Bronchial epithelial cell (primary cell): ENCODE results near the gene GRID2IP. TPM values are rescaled to one million over a fixed set of nuclear protein-coding genes. Genes with fewer than 3 reads are reported as not detected.
A peak's percentile ranks its signal among the peaks of the same experiment; 100 is the strongest.

Experiments
- DNase-seq: peaks from one replicate; pipeline ENCODE4 v3.0.0-alpha.2; 2010; ENCODE audit warnings: low read depth
- FAIRE-seq: peaks from 2 replicates; lab custom pipeline; 2011; peaks lifted over from hg19 to GRCh38; lab: Jason Lieb, UNC
- H3K27me3 ChIP-seq: 2 replicates; pipeline ENCODE4 v1.5.1; 2011; ENCODE audit warnings: low read length; ENCODE audit not compliant: control insufficient read depth, insufficient read depth
- H3K36me3 ChIP-seq: 2 replicates; pipeline ENCODE4 v1.5.1; 2011; ENCODE audit warnings: low read length; ENCODE audit not compliant: control insufficient read depth, insufficient read depth
- H3K4me3 ChIP-seq: 2 replicates; pipeline ENCODE4 v1.5.1; 2011; ENCODE audit warnings: mild to moderate bottlenecking, low read depth, low read length, control low read depth
- CTCF ChIP-seq: IDR thresholded peaks from 2 replicates; pipeline ENCODE4 v1.5.1; 2011; ENCODE audit warnings: mild to moderate bottlenecking, moderate library complexity, low read length, control low read depth, inconsistent platforms; ENCODE audit not compliant: insufficient read depth, severe bottlenecking
- total RNA-seq: library from RNA; depleted of rRNA; stranded (reverse); fragments of >200 nt; gene quantifications from 2 replicates; pipeline ENCODE4 v1.2.1, GENCODE V29; 2014

Gene GRID2IP
- total RNA-seq, 1 donor from 2014 or later = 0.26 TPM

DNA sequence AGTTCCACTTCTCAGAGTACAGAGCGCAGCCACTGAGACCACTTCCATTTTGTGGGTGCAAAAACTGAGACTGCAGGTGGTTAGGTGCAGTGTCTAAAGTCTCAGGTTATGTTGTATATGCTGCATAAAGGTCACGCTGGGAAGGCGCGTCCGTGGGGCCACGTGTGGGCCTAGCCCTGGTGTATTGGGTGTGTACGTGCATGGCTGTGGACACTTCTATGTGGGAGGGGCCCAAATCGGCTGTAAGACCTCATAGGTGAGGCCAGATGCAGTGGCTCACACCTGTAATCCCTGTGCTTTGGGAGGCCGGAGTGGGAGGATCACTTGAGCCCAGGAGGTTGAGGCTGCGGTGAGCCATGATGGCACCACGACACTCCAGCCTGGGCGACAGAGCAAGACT lies 37.7 kb downstream of the GRID2IP start:
- TF ChIP-seq CTCF = no peak
- FAIRE-seq (no peak), DNase-seq (no peak)
- H3K4me3 ChIP-seq = no peak overlapping the region
- no peaks in the 10 kb centered on the region for H3K27me3 ChIP-seq
- H3K36me3 ChIP-seq = no peaks in the 10 kb centered on the region

- H3K27me3 ChIP-seq = no peaks in the 10 kb centered on the region
- DNase-seq (no peak), FAIRE-seq (no peak)
- no peaks in the 10 kb centered on the region for H3K36me3 ChIP-seq
- no peak for TF ChIP-seq CTCF
- H3K4me3 ChIP-seq = no peak overlapping the region
Observed at GRCh38 chr7:6512892-6513291, 38.4 kb downstream of the GRID2IP start.

DNA sequence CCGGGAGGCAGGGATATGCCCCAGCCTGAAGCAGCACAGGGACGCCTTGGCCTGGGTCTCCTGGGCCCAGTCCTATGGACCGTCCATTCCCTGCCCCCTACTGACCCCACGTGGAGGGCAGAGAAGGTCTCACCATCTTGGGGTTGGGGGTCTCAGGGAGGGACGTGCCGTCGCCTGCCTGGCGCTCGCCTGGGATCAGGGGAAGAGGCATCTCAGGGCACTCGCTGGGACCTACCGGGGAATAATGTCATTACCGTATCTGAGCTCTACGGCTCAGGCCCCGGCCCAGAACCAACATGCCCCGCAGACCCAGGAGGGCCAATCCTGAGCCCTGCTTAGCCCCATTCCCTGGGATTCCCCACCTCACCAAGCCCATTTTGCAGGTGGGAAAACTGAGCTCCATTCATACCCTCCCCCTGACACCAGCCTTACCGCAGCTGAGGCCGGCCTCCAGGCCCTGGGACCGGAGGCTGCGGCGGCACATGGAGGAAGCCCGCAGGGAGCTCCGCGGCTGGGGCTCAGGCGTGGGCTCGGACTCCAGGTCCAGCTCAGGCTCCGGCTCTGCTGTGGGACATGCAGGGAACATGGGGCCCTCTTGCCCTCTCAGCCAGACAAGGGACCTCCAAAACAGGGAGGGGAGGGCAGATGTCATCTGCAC lies 40.7 kb downstream of the GRID2IP start:
- no peak overlapping the region for H3K4me3 ChIP-seq
- peaks cover 1% of the 10 kb centered on the region for H3K27me3 ChIP-seq
- FAIRE-seq (no peak), DNase-seq (no peak)
- H3K36me3 ChIP-seq = no peaks in the 10 kb centered on the region
- no peak for TF ChIP-seq CTCF

GRCh38 chr7:6508950-6509349 lies 42.3 kb downstream of the GRID2IP start:
- DNase-seq (no peak), FAIRE-seq (no peak)
- Histone ChIP-seq H3K27me3 (peaks cover 1% of the 10 kb centered on the region), H3K36me3 (no peaks in the 10 kb centered on the region), H3K4me3 (no peak overlapping the region)
- TF ChIP-seq CTCF = no peak

- FAIRE-seq = peak; percentile 58
Observed at GRCh38 chr7:6508539-6508938, 42.7 kb downstream of the GRID2IP start.

More at GRCh38 chr7:6508539-6508938, 42.7 kb downstream of the GRID2IP start:
- Histone ChIP-seq H3K27me3 (peaks cover 1% of the 10 kb centered on the region), H3K4me3 (no peak overlapping the region), H3K36me3 (no peaks in the 10 kb centered on the region)
- TF ChIP-seq CTCF = no peak
- DNase-seq = no peak
